Astrocyte (in vitro differentiated cells and primary cell): ENCODE results near the gene CHST13.

ENCODE experiments used
- CTCF ChIP-seq: IDR thresholded peaks from 2 replicates; pipeline ENCODE4 v1.5.1; 2011; ENCODE audit warnings: low read depth, mild to moderate bottlenecking, inconsistent platforms, low read length, moderate library complexity; ENCODE audit not compliant: insufficient read depth
- EZH2 ChIP-seq: IDR thresholded peaks from 2 replicates; pipeline ENCODE4 v1.6.1; 2012; ENCODE audit warnings: mild to moderate bottlenecking, low read length, inconsistent platforms; ENCODE audit not compliant: insufficient read depth

GRCh38 chr3:126546549-126547239 lies 22.7 kb downstream of the CHST13 start:
- TF ChIP-seq CTCF (no peak), EZH2 (no peak)
